IPS DF 4.7 (cell line): ENCODE measurements around the gene ZBED6.

Experiments used
- DNase-seq: peaks from one replicate; pipeline ENCODE4 v3.0.0-alpha.2; 2013; ENCODE audit warnings: low spot score; ENCODE audit errors: extremely low read depth

The ZBED6 gene

DNA sequence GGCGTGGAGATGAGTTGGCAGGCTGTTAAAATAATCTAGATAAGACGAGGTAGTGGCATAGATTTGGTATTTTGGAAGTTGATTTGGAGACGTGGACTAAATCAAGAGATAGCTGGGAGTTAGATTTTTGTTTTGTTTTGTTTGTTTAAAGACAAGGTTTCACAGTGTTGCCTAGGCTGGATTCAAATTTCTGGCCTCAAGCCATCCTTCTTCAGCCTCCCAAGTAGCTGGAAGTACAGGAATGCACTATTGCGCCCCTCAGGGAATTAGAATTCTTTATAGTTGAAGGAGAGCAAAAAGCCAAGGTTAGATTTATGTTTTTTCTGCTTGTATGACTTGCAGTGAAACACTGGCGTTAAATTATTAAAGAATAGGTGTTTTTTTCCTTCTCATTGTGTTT, 43.7 kb downstream of the ZBED6 start:
- no peak for DNase-seq

DNA sequence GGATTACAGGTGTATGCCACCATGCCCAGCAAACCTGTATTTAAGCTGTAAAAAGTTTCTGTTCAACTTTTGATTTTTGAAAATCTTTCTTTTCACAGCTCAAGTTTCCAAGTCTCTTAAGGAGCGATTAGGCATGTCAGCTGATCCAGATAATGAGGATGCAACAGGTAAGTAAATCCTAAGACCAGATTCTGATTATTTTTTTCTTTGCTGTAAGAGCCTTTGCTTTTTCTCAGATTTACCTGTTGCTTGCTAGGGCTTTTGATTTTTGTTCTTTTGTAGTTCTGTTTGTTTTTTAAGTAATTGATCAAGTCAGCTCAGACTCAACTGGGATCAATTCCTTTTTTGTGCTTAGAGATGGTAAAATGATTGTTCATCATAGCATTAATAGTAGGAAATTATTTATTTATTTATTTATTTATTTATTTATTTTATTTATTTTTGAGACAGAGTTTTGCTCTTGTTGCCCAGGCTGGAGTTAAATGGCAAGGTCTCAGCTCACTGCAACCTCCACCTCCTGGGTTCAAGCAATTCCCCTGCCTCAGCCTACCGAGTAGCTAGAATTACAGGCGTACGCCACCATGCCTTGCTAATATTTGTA, 44.9 kb downstream of the ZBED6 start:
- no peak for DNase-seq

DNA sequence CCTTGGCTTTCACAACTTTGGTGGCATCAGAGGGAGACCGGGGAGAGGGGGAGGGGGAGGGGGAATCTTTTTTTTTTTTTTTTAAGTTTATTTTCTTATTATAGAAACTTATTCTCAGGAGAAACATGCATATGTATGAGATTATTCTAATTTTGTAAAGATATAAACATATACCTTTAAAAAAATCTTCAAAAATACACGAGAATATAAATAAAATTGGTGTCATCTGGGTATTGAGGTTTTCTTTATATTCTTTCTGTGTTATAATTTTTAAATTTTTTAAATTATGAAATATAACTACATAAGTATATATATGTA, 47.1 kb downstream of the ZBED6 start:
- no peak for DNase-seq

DNA sequence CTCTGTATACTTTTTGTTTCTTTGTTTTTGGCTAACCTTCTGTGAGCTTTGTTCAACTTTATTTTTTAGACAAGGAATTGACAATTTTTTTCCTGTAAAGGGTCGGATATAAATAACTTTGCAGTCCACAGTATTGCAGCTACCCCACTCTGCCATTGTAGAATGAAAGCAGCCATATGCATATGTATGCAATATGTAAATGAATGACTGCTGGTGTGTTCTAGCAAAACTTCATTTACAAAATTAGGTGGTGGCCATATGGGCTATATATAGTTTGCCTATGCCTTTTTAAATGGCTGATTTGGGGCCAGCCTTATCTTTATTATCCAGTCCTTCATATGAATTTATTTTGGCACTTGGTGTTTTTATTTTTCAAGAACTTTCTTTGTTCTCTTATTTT, 48.0 kb downstream of the ZBED6 start:
- no peak for DNase-seq
